Measurements from ENCODE around the gene IGFLR1. TPM values are rescaled to one million over a fixed set of nuclear protein-coding genes. Genes with fewer than 3 reads are reported as not detected.

IGFLR1 gene
- total RNA-seq, 3 donors from 2014 or later = 5.3 to 14.6 (median 8.2) TPM

- no peak for TF ChIP-seq CTCF (IDR thresholded peaks at IDR 0.05)
- peaks cover 7% of the 10 kb centered on the region for H3K36me3 ChIP-seq (ENCODE audit: low read depth)
- no peaks in the 10 kb centered on the region for H3K9me3 ChIP-seq
- DNase-seq (no peak), ATAC-seq (peak; percentile 1)
- peaks cover 32% of the 10 kb centered on the region for H3K4me1 ChIP-seq (ENCODE audit: low read depth)
- intact Hi-C loops (cut with DNase I, micrococcal nuclease) = no loop called here
- no peak overlapping the region for H3K4me3 ChIP-seq
Measured at GRCh38 chr19:35755131-35755549, 12.9 kb upstream of the IGFLR1 start.

GRCh38 chr19:35754370-35755130 is 12.3 kb upstream of the IGFLR1 start:
- TF ChIP-seq CTCF (IDR thresholded peaks at IDR 0.05) = no peak
- Histone ChIP-seq H3K4me3 (no peak overlapping the region), H3K9me3 (no peaks in the 10 kb centered on the region), H3K4me1 (ENCODE audit: low read depth) (peaks cover 35% of the 10 kb centered on the region), H3K36me3 (ENCODE audit: low read depth) (peaks cover 7% of the 10 kb centered on the region)
- DNase-seq (no peak), ATAC-seq (no peak)
- intact Hi-C loops (cut with DNase I, micrococcal nuclease) = no loop called here

GRCh38 chr19:35753634-35754369 is 11.6 kb upstream of the IGFLR1 start:
- peaks cover 7% of the 10 kb centered on the region for H3K36me3 ChIP-seq (ENCODE audit: low read depth)
- no peak overlapping the region for H3K4me3 ChIP-seq
- no peak for DNase-seq
- no peaks in the 10 kb centered on the region for H3K9me3 ChIP-seq
- no peak for TF ChIP-seq CTCF (IDR thresholded peaks at IDR 0.05)
- no peak for ATAC-seq
- intact Hi-C loops (cut with DNase I, micrococcal nuclease) = no loop called here
- H3K4me1 ChIP-seq (ENCODE audit: low read depth) = peaks cover 39% of the 10 kb centered on the region

- no peak for TF ChIP-seq CTCF (IDR thresholded peaks at IDR 0.05)
- Histone ChIP-seq H3K4me3 (no peak overlapping the region), H3K9me3 (no peaks in the 10 kb centered on the region), H3K36me3 (ENCODE audit: low read depth) (peaks cover 7% of the 10 kb centered on the region), H3K4me1 (ENCODE audit: low read depth) (peaks cover 35% of the 10 kb centered on the region)
- DNase-seq = no peak
- intact Hi-C loops (cut with DNase I, micrococcal nuclease) = no loop called here
- ATAC-seq = no peak
Measured at GRCh38 chr19:35752746-35753350, 10.6 kb upstream of the IGFLR1 start.

- no peak for DNase-seq
Measured at GRCh38 chr19:35751839-35752745, 9.8 kb upstream of the IGFLR1 start.

More at GRCh38 chr19:35751839-35752745, 9.8 kb upstream of the IGFLR1 start:
- TF ChIP-seq CTCF (IDR thresholded peaks at IDR 0.05) = no peak
- no peaks in the 10 kb centered on the region for H3K9me3 ChIP-seq
- H3K36me3 ChIP-seq (ENCODE audit: low read depth) = peaks cover 7% of the 10 kb centered on the region
- ATAC-seq = no peak
- intact Hi-C loops (cut with DNase I, micrococcal nuclease) = no loop called here
- peaks cover 30% of the 10 kb centered on the region for H3K4me1 ChIP-seq (ENCODE audit: low read depth)
- no peak overlapping the region for H3K4me3 ChIP-seq

Data from mucosa of descending colon (tissue), 3 donors.